Activated T-cell treated with anti-CD3 and anti-CD28 coated beads for 24 hours (primary cell): ENCODE measurements around the gene HCN2.
A peak's percentile ranks its signal among the peaks of the same experiment; 100 is the strongest.
"Not testable (repeated sequence)": the region's sequence is repeated elsewhere in the genome, so short reads cannot be mapped to it uniquely, and the experiment has no call there.

ENCODE experiments used
- DNase-seq: peaks from one replicate; pipeline ENCODE4 v3.0.0-alpha.2; 2020; ENCODE audit warnings: low read depth

The HCN2 gene

DNA sequence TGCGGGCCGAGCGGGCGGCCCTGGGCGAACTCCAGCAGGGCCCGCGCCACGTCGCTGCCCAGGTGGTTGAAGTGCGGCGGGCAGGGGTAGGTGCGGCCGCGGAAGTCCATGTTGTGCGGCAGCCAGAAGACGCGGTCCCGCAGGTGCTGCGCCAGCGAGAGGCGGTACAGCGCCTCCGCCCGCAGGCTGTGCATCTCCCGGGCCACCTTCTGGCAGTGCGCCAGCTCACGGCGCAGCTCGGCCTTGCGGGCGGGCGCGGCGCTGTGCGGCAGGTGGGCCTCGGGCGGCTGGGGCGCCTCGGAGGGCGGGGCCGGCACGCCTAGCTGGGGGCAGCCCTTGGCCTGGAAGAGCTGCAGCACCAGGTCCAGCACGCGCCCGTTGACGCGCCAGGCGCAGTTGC lies 31.5 kb downstream of the HCN2 start:
- DNase-seq: not testable (repeated sequence)

DNA sequence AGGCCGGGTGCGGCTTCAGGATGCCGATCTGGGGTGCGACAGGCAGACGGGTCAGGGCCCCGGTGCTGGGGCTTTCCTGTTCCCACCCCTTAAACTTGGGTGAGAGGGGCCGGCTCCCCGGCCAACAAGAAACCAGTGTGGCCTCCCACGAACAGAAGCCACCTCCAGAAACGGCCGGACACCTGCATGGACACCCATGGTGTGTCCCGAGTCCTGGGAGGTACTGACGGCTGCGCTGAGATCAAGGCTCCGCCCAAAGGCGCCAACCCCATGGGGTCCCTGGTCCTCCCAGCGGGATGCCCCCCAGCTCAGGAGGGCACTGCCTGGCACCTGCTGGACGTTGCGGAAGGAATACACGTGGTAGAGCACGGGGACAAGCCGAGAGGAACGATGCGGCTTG lies 32.1 kb downstream of the HCN2 start:
- DNase-seq: no peak

DNA sequence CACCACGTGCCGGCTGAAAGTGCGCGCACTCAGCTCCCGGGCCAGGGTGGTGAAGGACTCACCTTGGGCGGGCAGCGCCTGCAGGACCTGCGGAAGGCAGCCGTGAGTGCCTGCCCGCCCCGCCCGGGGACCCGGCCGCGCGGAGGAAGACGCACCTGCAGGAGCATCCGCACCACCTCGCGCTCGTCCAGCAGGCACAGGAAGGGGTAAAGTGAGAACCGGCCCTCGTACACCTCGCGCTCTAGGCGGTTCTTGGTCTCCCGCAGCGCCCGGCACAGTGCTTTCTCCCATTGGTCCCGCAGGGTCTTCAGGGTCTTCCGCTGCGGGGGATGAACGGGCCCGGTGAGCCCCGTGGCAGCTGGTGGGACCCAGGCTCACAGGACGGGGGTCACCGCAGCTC lies 33.0 kb downstream of the HCN2 start:
- no peak for DNase-seq

DNA sequence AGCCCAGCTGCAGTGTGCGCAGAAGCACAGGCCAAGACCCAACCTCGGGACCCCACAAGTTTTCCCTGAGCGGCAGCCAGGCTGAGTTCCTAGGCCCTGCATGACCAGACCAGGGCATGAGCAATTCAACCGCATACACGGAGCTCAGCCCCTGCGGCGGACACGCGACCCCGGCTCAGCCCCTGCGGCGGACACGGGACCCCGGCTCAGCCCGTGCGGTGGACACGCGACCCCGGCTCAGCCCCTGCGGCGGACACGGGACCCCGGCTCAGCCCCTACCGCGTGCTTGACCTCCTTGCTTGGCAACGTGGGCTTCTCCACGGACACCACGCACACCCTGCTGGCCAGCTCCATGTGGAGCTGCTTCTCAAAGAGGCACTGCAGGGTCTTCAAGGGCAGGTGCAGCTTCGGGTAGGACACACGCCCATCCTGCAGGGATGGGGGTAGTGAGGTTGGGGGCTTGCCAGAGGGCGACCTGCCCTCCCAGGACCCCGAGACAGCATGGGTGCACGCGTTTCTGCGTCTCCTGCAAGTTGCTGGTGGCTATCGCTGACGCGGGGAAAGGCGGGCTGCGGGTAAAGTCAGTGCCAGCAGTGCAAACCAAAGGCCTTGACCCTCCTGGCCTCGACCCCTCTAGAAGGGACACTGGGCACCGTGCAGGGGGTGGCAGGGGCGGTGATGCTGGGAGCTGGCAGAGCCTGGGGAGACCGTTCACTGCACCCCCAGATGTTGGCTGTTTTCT lies 33.7 kb downstream of the HCN2 start:
- no peak for DNase-seq

DNA sequence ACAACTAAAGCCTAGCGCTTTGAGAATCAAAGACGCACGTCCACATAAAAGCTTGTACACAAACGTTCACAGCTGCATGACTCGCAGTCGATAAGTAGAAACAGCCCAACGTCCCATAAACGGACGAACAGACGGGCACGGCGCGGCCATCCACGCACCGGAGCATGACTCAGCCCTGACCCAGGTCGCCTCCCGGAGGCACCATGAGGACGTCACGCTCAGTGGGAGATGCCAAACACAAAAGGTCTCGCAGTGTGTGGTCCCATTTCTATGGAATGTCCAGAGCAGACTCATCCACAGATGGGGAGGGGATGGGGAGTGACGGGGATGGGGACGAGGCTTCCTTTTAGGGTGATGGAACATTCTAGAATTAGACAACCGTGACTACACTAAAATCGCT lies 34.3 kb downstream of the HCN2 start:
- no peak for DNase-seq

DNA sequence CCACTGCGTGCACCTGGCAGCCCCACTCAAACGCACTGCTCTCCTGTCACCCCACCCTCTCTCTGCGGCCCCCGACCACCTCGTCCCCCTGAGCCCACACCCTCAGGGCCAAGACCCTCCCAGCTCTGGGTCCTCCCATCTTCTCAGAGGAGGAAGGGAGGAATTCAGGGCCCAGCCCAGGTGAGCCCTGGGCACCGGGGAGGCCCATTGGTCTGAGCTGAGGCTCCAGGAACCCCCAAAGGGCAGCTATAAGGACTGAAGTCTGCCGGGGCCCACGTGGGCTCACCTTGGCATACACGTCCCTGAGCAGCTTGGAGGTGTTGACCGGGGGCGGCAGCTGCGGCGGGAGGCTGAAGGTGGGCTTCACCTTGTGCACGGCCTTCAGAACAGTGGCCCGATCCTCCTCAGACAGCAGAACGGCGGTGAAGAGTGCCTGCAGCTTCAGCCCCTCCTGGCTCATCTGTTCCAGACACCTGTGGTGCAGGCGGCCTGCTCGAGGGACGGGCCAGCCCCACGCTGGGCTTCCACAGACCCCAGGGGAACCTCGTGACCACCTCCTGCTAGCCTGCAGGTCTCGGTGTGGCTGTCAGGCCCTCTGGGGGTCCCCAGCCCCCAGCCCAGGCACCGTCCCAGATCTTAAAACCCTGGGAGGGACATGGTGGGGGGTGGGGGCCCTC lies 34.9 kb downstream of the HCN2 start:
- no peak for DNase-seq

DNA sequence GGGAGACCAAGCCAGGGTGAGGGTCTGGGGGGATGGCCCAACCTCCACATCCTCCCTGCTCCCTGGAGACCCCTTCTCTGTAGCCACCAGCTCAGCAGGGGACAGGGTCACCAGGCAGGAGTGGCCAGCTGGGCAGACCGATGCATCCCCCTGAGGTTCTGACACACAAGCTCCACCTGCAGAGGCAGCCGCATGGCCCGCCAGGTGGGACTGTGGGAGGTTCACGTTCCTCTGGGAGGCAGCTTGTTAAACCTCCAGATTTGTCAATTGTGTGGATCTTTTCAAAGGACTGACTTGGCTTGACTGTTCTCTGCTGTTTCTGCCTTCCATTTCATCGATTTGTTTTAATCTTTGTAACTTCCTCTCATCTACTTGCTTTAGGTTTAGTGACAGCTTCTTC lies 35.6 kb downstream of the HCN2 start:
- DNase-seq: no peak

DNA sequence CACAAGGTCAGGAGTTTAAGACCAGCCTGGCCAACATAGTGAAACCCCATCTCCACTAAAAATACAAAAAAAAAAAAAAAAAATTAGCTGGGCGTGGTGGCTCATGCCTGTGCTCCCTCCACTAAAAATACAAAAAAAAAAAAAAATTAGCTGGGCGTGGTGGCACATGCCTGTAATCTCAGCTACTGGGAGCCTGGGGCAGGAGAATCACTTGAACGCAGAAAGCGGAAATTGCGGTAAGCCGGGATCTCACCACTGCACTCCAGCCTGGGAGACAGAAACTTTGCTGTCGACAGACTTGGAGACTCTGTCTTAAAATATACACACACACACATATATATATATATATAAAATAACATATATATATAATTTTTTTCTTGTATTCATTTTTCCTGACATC lies 36.9 kb downstream of the HCN2 start:
- DNase-seq: not testable (repeated sequence)

DNA sequence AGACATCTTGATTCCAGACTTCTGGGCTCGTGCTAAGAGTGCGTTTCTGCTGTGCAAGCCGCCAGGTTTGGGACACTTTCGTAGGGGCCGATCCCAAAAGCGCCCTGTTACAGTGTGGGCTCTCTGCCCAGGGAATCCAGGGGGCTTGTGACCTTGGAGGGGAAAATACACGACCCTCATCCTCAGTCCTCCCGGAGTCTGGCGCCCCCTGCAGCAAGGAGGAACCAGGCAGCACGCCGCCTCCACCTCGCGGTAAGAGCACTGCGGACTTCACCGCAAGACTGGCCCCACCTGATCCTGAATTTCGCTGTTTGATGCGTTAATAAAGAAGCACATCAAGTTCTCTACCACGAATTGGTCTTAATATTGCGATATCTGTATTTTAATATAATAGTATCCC lies 38.5 kb downstream of the HCN2 start:
- DNase-seq: no peak

DNA sequence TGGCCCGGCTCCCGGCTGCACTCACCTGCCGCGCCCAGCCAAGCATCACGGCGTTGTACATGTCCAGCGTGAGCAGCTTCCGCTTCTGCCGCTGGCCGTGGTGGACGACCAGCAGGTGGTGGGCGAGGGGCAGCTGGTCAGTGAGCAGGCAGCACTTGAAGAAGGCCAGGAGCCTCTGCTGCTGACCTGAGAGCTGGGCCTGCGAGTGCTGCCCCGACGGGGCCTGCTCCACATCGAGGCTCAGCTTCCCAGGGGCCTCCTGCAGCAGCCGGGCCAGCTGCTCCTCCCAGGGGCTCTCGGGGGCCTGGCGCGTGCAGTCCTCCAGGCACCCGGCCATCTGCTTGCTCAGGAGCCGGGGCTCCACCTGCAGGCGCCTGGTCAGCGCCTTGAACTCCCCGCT lies 39.8 kb downstream of the HCN2 start:
- not testable (repeated sequence) for DNase-seq

DNA sequence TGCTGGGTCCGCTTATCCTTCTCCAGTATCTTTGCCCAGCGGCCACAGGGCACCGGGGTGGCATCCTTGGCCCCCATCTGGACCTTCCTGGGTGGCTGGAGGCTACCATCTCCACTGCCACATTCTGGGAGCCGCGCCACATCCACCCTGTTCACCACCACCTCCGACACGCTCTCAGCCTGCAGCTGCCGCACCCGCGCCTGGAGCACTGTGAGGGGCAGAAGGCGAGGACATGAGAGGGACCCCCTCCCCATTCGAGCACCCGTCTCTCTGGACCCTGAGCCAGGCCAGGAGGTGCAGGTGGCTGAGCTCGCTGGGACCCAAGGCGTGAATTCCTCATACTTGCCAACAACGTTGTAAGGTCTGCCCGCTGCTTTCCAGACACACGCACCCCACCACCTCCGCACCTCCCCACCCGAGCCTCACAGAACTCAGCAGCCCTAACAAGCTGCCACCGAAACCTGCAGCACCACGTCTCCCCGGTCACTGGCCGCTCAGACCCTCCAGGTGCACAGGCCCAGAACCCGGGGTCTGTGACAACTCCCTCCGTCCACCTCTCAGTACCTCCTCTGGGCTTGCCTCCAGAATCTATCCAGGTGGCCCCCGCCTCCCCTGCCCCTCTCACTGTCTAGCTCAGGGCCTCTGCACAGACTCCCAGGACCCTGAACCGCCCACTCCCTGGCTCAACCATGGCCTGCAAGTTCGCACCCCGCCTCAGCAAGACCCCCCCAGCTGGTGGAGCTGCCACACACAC lies 40.5 kb downstream of the HCN2 start:
- no peak for DNase-seq

DNA sequence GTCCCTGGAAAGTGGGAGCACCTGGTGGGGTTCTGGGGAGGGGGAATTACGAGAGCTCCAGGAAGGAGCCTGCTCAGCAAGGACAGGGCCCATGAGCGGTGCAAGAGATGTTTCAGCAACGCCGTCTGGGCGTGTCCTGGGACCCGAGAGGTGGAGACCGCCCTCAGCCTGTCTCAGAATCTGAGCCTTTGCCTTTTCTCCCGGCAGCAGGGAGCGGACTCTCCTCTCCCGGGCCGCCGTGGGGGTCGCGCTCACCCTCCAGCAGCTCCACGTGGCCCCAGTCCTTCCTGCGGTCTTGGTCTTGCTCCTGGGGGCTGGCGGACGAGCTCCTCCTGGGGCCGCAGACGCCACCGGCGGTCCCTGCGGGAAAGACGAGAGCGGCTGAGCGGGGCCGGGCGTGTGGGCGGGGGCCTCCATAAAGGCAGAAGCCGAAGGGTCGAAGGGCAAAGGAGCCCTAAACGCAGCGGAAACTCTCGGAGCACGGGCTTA lies 42.9 kb downstream of the HCN2 start:
- DNase-seq: peak; percentile 33

DNA sequence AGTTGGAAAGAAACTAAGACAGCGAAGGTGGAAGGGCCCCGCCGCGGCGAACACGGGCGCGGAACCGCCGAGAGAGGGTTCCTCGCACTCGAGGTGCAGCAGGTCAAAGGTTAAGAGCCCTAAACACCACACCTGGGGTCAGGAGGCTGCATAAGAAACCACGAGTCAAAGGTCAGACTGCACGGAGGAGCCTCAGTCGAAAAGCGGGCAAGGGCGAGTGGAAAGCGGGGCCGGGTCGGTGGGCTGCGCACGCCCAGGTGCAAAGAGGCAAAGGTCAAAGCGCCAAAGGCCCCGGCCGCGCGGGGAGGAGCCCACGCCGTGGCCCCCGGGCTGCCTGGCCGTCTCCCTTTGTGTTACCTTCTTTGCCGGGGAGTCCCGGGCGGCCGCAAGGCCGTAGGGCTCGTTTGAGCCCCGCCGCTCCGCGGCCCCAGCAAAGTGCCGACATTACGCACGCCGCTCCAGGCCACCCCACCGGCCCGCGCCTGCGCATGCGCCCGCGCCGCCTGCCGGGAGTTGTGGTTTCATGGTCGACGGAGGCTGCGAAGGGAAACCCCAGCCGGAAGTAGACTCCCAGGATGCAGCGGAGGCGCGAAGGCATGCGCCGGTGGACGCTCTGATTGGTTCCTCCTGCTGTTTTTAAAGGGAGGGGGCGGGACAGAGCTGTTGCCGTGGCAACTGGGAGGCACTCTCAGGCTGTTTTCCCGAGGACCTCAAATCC lies 43.5 kb downstream of the HCN2 start, which contains the start of gene POLRMT:
TSS of gene POLRMT (minus strand) at position 470 of the 718 bp plus-strand sequence. CDS start at position 445, 25 bp downstream.
- peak; percentile 97 for DNase-seq

DNA sequence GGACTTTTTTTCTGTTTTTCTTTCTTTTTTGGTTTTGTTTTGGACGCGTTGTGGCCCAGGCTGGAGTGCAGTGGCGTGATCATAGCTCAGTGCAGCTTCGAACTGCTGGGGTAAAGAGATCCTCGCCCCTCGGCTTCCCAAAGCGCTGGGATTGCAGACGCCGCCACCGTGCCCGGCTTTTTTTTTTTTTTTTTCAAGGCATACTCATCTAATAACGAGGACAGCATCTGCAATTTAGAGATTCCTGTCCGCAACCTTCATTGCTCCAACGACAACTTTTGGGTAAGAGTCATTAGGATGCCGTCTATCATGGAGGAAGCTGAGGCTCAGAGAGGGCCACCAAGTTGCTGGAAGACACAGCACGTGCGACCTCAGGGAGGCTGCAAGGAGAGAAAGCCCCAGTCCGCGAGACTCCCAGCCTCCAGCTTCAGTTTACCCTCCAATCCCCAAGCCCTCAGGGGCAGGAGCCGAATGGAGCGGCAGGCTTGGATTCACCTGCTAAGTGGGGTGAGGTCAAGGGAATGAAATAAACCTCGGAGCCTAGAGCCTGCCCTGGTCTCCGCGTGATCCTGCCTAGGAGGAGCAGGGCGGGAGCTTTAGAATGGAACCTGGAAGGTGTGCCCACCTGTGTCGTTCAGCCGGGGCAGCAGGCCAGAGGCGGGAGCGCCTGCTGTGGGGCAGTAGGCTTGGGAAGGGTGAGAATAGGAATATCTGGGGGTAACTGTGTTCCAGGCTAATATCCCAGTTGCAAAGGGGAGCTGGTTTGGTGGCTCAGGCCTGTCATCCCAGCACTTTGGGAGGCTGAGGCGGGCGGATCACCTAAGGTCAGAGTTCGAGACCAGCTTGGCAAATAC lies 44.3 kb downstream of the HCN2 start:
- DNase-seq: no peak

DNA sequence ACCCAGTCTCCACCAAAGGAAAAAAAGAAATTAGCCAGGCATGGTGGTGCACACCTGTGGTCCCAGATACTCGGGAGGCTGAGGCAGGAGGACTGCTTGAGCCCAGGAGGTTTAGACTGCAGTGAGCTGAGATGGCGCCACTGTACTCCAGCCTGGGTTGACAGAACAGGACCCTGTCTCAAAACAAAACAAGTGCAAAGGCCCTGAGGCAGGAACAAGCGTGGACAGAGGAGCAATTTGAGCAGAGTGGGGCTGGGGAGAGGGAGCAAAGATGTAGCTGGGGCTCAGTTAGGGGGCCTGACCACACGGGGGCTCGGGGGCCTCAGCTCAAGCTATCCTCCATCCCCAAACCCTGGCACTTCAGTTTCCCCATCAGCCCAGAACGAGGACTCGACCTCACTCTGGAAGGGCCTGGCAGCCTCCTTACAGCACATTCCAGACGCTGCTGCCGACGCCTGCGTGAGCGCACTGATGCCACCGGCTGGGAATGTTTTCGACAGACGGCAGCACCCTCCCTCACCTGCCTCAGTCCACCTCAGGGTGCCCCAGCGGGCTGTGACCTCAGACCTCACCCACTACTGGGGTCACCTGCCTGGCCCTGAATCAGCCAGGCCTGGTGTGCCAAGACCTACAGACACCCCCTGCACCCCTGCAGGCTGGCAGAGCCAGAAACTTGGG lies 45.4 kb downstream of the HCN2 start:
- no peak for DNase-seq

DNA sequence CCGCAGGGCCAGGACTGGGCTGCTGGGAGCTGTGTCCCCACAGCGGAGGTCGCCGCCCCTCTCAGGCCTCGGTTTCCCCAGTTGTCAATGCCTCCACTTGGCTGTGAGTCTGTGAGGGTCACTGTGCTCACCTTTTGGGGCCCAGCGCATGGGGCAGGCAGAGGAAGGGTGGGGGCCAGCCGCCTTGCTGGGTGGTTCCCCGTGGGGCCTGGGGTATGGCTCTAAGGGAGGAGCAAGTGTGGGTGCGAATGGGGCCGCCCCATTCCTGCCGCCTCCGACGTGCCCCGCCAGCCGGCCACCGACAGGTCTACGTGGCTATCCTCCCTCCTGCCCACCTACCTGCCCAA lies 49.2 kb downstream of the HCN2 start:
- no peak for DNase-seq

DNA sequence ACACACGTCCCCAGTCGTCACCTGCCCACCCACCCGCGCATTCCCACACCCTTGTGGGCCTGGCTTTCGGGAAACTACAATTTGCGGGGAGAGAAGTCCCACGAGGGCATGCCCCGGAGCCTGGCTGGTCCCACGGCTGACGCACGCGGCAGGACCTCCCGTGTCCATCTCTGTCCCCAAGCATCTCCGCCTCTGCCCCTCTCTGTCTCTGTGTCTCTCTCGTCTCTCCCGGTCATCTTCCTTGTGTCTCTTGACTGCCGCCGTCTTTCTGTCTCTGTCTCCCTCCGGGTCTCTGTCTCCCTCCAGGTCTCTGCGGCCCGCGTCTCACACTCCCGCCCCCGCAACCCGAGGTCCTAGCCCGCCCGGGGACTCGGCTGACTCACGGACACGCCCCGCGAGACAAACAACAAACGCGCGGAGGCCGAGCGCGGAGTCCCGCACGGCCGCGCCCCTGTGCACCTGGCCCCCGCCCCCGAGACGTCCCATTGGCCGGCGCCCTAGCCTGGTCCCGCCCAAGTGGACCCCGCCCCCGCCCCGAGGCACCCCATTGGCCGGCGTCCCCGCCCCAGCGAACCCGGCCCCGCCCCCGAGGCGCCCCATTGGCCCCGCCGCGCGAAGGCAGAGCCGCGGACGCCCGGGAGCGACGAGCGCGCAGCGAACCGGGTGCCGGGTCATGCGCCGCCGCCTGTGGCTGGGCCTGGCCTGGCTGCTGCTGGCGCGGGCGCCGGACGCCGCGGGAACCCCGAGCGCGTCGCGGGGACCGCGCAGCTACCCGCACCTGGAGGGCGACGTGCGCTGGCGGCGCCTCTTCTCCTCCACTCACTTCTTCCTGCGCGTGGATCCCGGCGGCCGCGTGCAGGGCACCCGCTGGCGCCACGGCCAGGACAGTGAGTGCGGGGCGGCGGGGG lies 49.8 kb downstream of the HCN2 start, which contains the start of gene FGF22:
TSS of gene FGF22 (plus strand) at position 627 of the 908 bp plus-strand sequence. CDS start at position 674, 47 bp downstream.
- peak; percentile 90 for DNase-seq

DNA sequence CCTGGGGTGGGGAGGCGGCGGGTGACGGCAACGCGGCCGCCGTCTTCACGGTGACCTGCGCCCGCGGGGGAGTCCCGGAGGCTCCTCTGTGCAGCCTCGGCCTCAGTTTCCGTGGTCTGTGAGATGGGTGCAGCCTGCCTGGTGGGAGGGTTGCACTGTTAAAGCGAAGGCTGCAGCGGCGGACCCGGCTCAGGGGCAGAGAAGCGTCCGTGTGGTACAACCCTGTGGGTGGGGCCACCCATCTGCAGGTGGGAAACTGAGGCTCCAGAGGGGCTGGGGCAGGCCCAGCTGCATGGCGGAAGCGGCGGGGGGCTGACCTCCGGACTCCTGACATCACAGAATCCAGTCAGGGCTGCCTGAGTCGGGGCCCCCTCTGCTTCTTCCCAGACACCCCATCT lies 50.5 kb downstream of the HCN2 start:
- no peak for DNase-seq

DNA sequence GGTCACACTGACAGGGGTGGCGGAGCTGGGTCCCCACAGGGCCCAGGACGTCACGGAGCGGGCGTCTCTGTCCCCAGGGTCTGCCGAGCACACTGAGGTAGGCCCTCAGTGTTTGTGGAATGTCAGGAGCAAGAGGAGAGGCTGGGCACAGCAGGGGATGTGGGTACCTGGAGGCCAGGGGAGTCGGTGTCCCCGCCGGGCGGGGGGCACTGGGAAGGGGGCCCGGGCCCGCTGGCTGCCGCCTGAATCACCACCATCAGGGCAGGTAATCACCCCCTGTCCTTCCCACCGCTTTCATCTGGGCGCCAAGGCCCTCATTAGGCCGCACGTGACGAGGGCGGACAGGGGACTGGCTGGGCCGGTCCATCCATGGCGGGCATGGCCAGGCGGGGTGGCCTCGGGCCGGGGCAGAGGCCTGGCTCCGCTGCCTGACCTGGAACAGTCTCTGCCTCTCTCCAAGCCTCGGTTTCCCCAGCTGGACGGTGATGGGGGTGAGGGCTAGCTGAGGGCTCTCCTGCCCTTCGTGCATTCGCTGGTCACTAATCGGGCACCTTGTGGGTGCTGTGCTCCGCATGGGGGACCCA lies 51.0 kb downstream of the HCN2 start:
- DNase-seq: no peak
